Erythroblast (primary cell): ENCODE data around the gene ZNF814.

Experiments used
- GATA1 ChIP-seq: IDR thresholded peaks from 2 replicates; pipeline ENCODE4 v1.6.1; 2011; ENCODE audit warnings: low read depth, mild to moderate bottlenecking, control low read depth, low read length, moderate library complexity
- POLR2A ChIP-seq: IDR thresholded peaks from 2 replicates; pipeline ENCODE4 v1.6.1; 2011; ENCODE audit warnings: mild to moderate bottlenecking, low read length

- TF ChIP-seq POLR2A (no peak), GATA1 (no peak)
These were observed 14.9 kb upstream of the ZNF814 start for GRCh38 chr19:57903618-57904184.
